DMS114 treated with DMSO at 0.1 percent for 48 hours (cell line): Measurements from ENCODE around the gene RIPOR3.
"Not testable (repeated sequence)": the region's sequence is repeated elsewhere in the genome, so short reads cannot be mapped to it uniquely, and the experiment has no call there.

ENCODE experiments used
- DNase-seq: peaks from one replicate; lab custom pipeline; 2025; ENCODE audit not compliant: unreplicated experiment; lab: John Stamatoyannopoulos, UW

The RIPOR3 gene

GRCh38 chr20:50578061-50578777 lies 113.1 kb downstream of the RIPOR3 start:
- no peak for DNase-seq

GRCh38 chr20:50577175-50578018 lies 113.9 kb downstream of the RIPOR3 start:
- no peak for DNase-seq

GRCh38 chr20:50575865-50576720 lies 115.2 kb downstream of the RIPOR3 start:
- DNase-seq, result peak; percentile 59

- DNase-seq, result no peak
Observed at GRCh38 chr20:50574586-50574985, 116.8 kb downstream of the RIPOR3 start.

GRCh38 chr20:50574108-50574507 lies 117.2 kb downstream of the RIPOR3 start:
- no peak for DNase-seq

GRCh38 chr20:50572938-50573777 lies 118.2 kb downstream of the RIPOR3 start:
- no peak for DNase-seq

GRCh38 chr20:50571466-50571865 lies 119.9 kb downstream of the RIPOR3 start:
- no peak for DNase-seq

GRCh38 chr20:50569864-50570836 lies 121.2 kb downstream of the RIPOR3 start:
- DNase-seq, result peak; percentile 39

GRCh38 chr20:50569487-50569863 lies 121.9 kb downstream of the RIPOR3 start:
- DNase-seq, result not testable (repeated sequence)

- no peak for DNase-seq
Observed at GRCh38 chr20:50568549-50568942, 122.8 kb downstream of the RIPOR3 start.

- DNase-seq, result no peak
Observed at GRCh38 chr20:50567860-50568548, 123.3 kb downstream of the RIPOR3 start.

GRCh38 chr20:50565871-50566270 lies 125.5 kb downstream of the RIPOR3 start:
- DNase-seq, result no peak

GRCh38 chr20:50565383-50565782 lies 126.0 kb downstream of the RIPOR3 start:
- DNase-seq, result no peak

GRCh38 chr20:50563133-50563944 lies 128.0 kb downstream of the RIPOR3 start:
- no peak for DNase-seq

GRCh38 chr20:50562262-50562701 lies 129.1 kb downstream of the RIPOR3 start:
- DNase-seq, result no peak

- DNase-seq, result no peak
Observed at GRCh38 chr20:50561379-50562078, 129.8 kb downstream of the RIPOR3 start.

GRCh38 chr20:50560867-50561266 lies 130.5 kb downstream of the RIPOR3 start:
- no peak for DNase-seq
